Measurements from ENCODE around the gene PITPNB.

Gene PITPNB

GRCh38 chr22:27918341-27919221 lies 475 bp downstream of the PITPNB start:
- peak; percentile 32 to 55 for DNase-seq

GRCh38 chr22:27915986-27916385 lies 3.1 kb downstream of the PITPNB start:
- DNase-seq: no peak

- no peak for DNase-seq
These were observed 5.8 kb downstream of the PITPNB start for GRCh38 chr22:27913162-27913741.

- no peak for DNase-seq
These were observed 7.0 kb downstream of the PITPNB start for GRCh38 chr22:27912101-27912500.

GRCh38 chr22:27911330-27911729 lies 7.7 kb downstream of the PITPNB start:
- DNase-seq: no peak

- DNase-seq: no peak
These were observed 12.8 kb downstream of the PITPNB start for GRCh38 chr22:27906241-27906640.

GRCh38 chr22:27905653-27906052 lies 13.4 kb downstream of the PITPNB start:
- no peak for DNase-seq

- no peak for DNase-seq
These were observed 15.1 kb downstream of the PITPNB start for GRCh38 chr22:27903805-27904473.

- no peak for DNase-seq
These were observed 18.9 kb downstream of the PITPNB start for GRCh38 chr22:27900153-27900552.

- DNase-seq: no peak
These were observed 22.8 kb downstream of the PITPNB start for GRCh38 chr22:27896245-27896644.

GRCh38 chr22:27895600-27895999 lies 23.5 kb downstream of the PITPNB start:
- no peak for DNase-seq

GRCh38 chr22:27892811-27893210 lies 26.2 kb downstream of the PITPNB start:
- no peak for DNase-seq

- DNase-seq: no peak
These were observed 27.0 kb downstream of the PITPNB start for GRCh38 chr22:27892064-27892463.

- DNase-seq: no peak
These were observed 30.7 kb downstream of the PITPNB start for GRCh38 chr22:27888310-27888709.

GRCh38 chr22:27886843-27887151 lies 32.3 kb downstream of the PITPNB start:
- no peak for DNase-seq

- peak; percentile 19 to 48 for DNase-seq
These were observed 32.8 kb downstream of the PITPNB start for GRCh38 chr22:27885977-27886842.

- DNase-seq: no peak
These were observed 35.3 kb downstream of the PITPNB start for GRCh38 chr22:27883656-27884350.

- no peak for DNase-seq
These were observed 36.4 kb downstream of the PITPNB start for GRCh38 chr22:27882507-27883290.

- no peak for DNase-seq
These were observed 37.6 kb downstream of the PITPNB start for GRCh38 chr22:27881421-27881820.

GRCh38 chr22:27880778-27881394 lies 38.2 kb downstream of the PITPNB start:
- peak in 1 of 2 donors; percentile 56 for DNase-seq

- peak in 1 of 2 donors; percentile 8 for DNase-seq
These were observed 39.1 kb downstream of the PITPNB start for GRCh38 chr22:27879923-27880322.

Measured in CD4-positive, alpha-beta T cell treated with Interleukin-1 beta for 1 hour (primary cell).